ENCODE measurements around the gene TMEM163.

TMEM163 gene

DNA sequence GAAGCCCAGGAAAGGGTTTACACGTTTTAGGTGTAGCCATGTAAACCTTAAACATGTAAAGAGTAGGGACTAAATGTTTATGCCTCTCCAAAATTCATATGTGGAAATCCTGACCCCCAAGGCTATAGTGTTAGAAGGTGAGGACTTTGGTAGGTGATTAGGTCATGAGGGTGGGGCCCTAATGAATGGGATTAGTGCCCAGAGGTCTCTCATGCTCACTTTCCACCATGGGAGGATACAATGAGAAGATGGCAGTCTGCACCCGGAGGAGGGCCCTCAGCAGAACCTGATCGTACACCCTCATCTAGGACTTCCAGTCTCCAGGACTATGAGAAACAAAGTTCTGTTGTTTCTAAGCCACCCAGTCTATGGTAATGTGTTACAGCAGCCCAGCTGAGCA lies 119.6 kb downstream of the TMEM163 start:
- no peak overlapping the region for H3K4me2 ChIP-seq (ENCODE audit: low read length)
- H3K36me3 ChIP-seq (ENCODE audit: insufficient read depth, low read length): no peaks in the 10 kb centered on the region
- H3K9me2 ChIP-seq (ENCODE audit: low read depth, low read length): no peaks in the 10 kb centered on the region
- H3K4me3 ChIP-seq (ENCODE audit: low read depth, low read length, poor library complexity, severe bottlenecking): no peak overlapping the region
- no peaks in the 10 kb centered on the region for H3K9me3 ChIP-seq (ENCODE audit: low read length)
- H3K4me1 ChIP-seq (ENCODE audit: insufficient read depth, low read length, severe bottlenecking): no peaks in the 10 kb centered on the region
- H3K9ac ChIP-seq (ENCODE audit: low read length): no peak overlapping the region
- no peaks in the 10 kb centered on the region for H3F3A ChIP-seq (ENCODE audit: insufficient read depth, low read length)
- H2AFZ ChIP-seq (ENCODE audit: low read length): no peak overlapping the region
- no peaks in the 10 kb centered on the region for H4K20me1 ChIP-seq (ENCODE audit: insufficient read depth, low read length)
- H3K79me2 ChIP-seq (ENCODE audit: insufficient read depth, low read length): no peaks in the 10 kb centered on the region
- H3K27me3 ChIP-seq (ENCODE audit: insufficient read depth, low read length): no peaks in the 10 kb centered on the region
- TF ChIP-seq, protein P1, sequence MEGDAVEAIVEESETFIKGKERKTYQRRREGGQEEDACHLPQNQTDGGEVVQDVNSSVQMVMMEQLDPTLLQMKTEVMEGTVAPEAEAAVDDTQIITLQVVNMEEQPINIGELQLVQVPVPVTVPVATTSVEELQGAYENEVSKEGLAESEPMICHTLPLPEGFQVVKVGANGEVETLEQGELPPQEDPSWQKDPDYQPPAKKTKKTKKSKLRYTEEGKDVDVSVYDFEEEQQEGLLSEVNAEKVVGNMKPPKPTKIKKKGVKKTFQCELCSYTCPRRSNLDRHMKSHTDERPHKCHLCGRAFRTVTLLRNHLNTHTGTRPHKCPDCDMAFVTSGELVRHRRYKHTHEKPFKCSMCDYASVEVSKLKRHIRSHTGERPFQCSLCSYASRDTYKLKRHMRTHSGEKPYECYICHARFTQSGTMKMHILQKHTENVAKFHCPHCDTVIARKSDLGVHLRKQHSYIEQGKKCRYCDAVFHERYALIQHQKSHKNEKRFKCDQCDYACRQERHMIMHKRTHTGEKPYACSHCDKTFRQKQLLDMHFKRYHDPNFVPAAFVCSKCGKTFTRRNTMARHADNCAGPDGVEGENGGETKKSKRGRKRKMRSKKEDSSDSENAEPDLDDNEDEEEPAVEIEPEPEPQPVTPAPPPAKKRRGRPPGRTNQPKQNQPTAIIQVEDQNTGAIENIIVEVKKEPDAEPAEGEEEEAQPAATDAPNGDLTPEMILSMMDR (IDR thresholded peaks at IDR 0.05; ENCODE audit: low read length): no peak
- no peak for TF ChIP-seq EZH2 (IDR thresholded peaks at IDR 0.05; ENCODE audit: borderline replicate concordance, low read length)
- H3K27ac ChIP-seq (ENCODE audit: low read depth, low read length, poor library complexity, severe bottlenecking): no peak overlapping the region

DNA sequence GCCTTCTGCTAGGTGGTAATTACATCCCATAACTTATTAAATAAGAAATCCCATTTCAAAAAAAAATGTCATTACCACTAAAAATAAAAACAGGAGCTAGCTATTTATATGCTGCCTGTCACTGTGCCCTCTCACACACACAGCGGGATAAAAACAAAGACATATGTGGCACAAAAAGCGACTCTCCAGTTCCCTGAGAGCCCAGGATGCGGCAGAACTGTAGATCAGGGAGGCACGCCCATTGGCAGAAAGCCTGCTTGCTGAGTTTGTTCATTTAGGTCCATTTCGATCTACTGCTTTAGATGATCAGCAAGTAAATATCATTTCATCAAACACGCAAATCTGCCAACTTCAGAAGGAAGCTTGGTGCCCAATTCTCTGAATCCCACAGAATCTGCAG lies 124.4 kb downstream of the TMEM163 start:
- Histone ChIP-seq H3K9me2 (ENCODE audit: low read depth, low read length) (no peaks in the 10 kb centered on the region), H3K27me3 (ENCODE audit: insufficient read depth, low read length) (no peaks in the 10 kb centered on the region), H3K9me3 (ENCODE audit: low read length) (0 out of 2 replicates have a peak, but pooled peaks cover 3% of the 10 kb centered on the region), H3K4me1 (ENCODE audit: insufficient read depth, low read length, severe bottlenecking) (no peaks in the 10 kb centered on the region), H3K27ac (ENCODE audit: low read depth, low read length, poor library complexity, severe bottlenecking) (no peak overlapping the region), H2AFZ (ENCODE audit: low read length) (no peak overlapping the region), H3K9ac (ENCODE audit: low read length) (no peak overlapping the region), H3K79me2 (ENCODE audit: insufficient read depth, low read length) (no peaks in the 10 kb centered on the region), H3K4me2 (ENCODE audit: low read length) (no peak overlapping the region), H3F3A (ENCODE audit: insufficient read depth, low read length) (no peaks in the 10 kb centered on the region), H3K36me3 (ENCODE audit: insufficient read depth, low read length) (no peaks in the 10 kb centered on the region), H3K4me3 (ENCODE audit: low read depth, low read length, poor library complexity, severe bottlenecking) (no peak overlapping the region), H4K20me1 (ENCODE audit: insufficient read depth, low read length) (no peaks in the 10 kb centered on the region)
- TF ChIP-seq, protein P1 (IDR thresholded peaks at IDR 0.05; ENCODE audit: low read length): no peak
- TF ChIP-seq EZH2 (IDR thresholded peaks at IDR 0.05; ENCODE audit: borderline replicate concordance, low read length): no peak

DNA sequence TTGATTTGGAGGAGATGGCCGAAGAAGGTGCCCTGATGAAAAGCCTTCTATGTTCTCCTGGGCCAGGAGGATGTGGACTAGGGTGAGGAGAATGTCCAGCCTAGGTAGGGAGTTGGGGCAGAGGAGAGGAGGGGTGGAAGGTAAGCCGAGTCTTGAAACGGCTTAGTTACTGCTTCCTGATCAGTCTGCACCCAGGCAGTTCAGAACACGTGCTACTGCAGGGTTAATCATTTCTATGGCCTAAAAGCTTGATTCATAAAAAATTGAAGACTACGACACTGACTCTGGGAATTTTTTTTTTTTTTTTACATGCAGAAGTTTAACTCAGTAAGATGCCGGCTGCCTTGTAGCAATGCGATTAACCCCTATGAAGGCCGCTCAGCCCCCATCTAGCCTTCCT lies 125.3 kb downstream of the TMEM163 start:
- no peaks in the 10 kb centered on the region for H3K9me2 ChIP-seq (ENCODE audit: low read depth, low read length)
- no peak overlapping the region for H3K4me3 ChIP-seq (ENCODE audit: low read depth, low read length, poor library complexity, severe bottlenecking)
- no peaks in the 10 kb centered on the region for H3K4me1 ChIP-seq (ENCODE audit: insufficient read depth, low read length, severe bottlenecking)
- no peak overlapping the region for H3K27ac ChIP-seq (ENCODE audit: low read depth, low read length, poor library complexity, severe bottlenecking)
- H3K9ac ChIP-seq (ENCODE audit: low read length): no peak overlapping the region
- H3K27me3 ChIP-seq (ENCODE audit: insufficient read depth, low read length): no peaks in the 10 kb centered on the region
- no peaks in the 10 kb centered on the region for H3K79me2 ChIP-seq (ENCODE audit: insufficient read depth, low read length)
- H3F3A ChIP-seq (ENCODE audit: insufficient read depth, low read length): no peaks in the 10 kb centered on the region
- no peak overlapping the region for H3K4me2 ChIP-seq (ENCODE audit: low read length)
- no peaks in the 10 kb centered on the region for H3K36me3 ChIP-seq (ENCODE audit: insufficient read depth, low read length)
- TF ChIP-seq, protein P1 (IDR thresholded peaks at IDR 0.05; ENCODE audit: low read length): no peak
- no peak for TF ChIP-seq EZH2 (IDR thresholded peaks at IDR 0.05; ENCODE audit: borderline replicate concordance, low read length)
- H3K9me3 ChIP-seq (ENCODE audit: low read length): 0 out of 2 replicates have a peak, but pooled peaks cover 3% of the 10 kb centered on the region
- no peaks in the 10 kb centered on the region for H4K20me1 ChIP-seq (ENCODE audit: insufficient read depth, low read length)
- no peak overlapping the region for H2AFZ ChIP-seq (ENCODE audit: low read length)

Measured in OCI-LY1 (cell line).